Left ventricle myocardium inferior (tissue), 1 donor: ENCODE results near the gene SFN. TPM values are rescaled to one million over a fixed set of nuclear protein-coding genes. Genes with fewer than 3 reads are reported as not detected.
"Not testable (repeated sequence)": the region's sequence is repeated elsewhere in the genome, so short reads cannot be mapped to it uniquely, and the experiment has no call there.

Experiments
- DNase-seq: peaks from one replicate; pipeline ENCODE4 v3.0.0-alpha.2; 2020
- H3K27ac ChIP-seq: fragments of 200-600 bp; replicated peaks from 2 replicates; pipeline ENCODE4 v1.8.0; 2021
- H3K27me3 ChIP-seq: fragments of 200-600 bp; 2 replicates; pipeline ENCODE4 v1.8.0; 2021; ENCODE audit warnings: low read depth
- H3K36me3 ChIP-seq: fragments of 200-600 bp; 2 replicates; pipeline ENCODE4 v1.8.0; 2021
- H3K4me1 ChIP-seq: fragments of 200-600 bp; 2 replicates; pipeline ENCODE4 v1.8.0; 2021
- H3K4me3 ChIP-seq: fragments of 200-600 bp; 2 replicates; pipeline ENCODE4 v1.8.0; 2021; ENCODE audit warnings: mild to moderate bottlenecking, moderate library complexity
- H3K9me3 ChIP-seq: fragments of 200-600 bp; replicated peaks from 2 replicates; pipeline ENCODE4 v1.8.0; 2021
- CTCF ChIP-seq: fragments of 200-600 bp; IDR thresholded peaks from 2 replicates; pipeline ENCODE4 v1.8.0; 2021; ENCODE audit warnings: antibody characterized with exemption, mild to moderate bottlenecking, borderline replicate concordance
- intact Hi-C: fragments of 100-400 bp; cut with micrococcal nuclease; formaldehyde crosslinking; loops from one replicate; pipeline ENCODE4 v1.11.0; 2022
- total RNA-seq: library from RNA; stranded (reverse); fragmentation: NEBNext Ultra II Directional; extraction: Animal tissue kit (Norgen Biotek cat#: 25700); gene quantifications from one replicate; pipeline ENCODE4 v1.2.1, GENCODE V29; 2021
- donor health status: DM: no; HTN: yes; CAD: no; lungs with severe emphysema.

SFN gene
- total RNA-seq, 1 donor from 2014 or later = 0.16 TPM

- H3K9me3 ChIP-seq = no peaks in the 10 kb centered on the region
- no peak for DNase-seq
- intact Hi-C loops = no loop called here
- H3K4me1 ChIP-seq = peaks cover 46% of the 10 kb centered on the region
- no peak for TF ChIP-seq CTCF
- H3K27ac ChIP-seq = peak overlapping the region; percentile 86
- H3K27me3 ChIP-seq = no peaks in the 10 kb centered on the region
- peaks cover 29% of the 10 kb centered on the region for H3K36me3 ChIP-seq
- peak overlapping the region; percentile 88 for H3K4me3 ChIP-seq
Measured at GRCh38 chr1:26829184-26829911, 33.6 kb upstream of the SFN start.

DNA sequence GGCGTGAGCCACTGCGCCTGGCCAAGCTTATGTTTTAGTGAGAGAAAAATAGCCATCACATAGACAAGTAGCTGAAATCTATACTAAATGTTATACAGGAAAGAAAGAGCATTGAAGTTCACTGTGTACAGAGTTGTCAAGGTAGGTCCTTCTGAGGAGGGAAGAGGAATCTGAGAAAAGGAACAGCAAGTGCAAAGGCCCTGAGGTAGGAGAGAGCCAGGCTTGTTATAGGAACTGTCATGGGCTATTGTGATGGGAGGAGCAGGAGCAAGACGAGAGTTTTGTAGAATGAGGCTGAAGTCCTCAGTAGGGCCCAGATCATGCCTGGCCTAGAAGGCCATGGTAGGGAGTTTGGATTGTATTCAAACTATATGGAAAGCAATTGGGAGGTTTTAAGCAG lies 31.9 kb upstream of the SFN start:
- H3K4me1 ChIP-seq = peaks cover 41% of the 10 kb centered on the region
- no peak overlapping the region for H3K27ac ChIP-seq
- peaks cover 46% of the 10 kb centered on the region for H3K36me3 ChIP-seq

DNA sequence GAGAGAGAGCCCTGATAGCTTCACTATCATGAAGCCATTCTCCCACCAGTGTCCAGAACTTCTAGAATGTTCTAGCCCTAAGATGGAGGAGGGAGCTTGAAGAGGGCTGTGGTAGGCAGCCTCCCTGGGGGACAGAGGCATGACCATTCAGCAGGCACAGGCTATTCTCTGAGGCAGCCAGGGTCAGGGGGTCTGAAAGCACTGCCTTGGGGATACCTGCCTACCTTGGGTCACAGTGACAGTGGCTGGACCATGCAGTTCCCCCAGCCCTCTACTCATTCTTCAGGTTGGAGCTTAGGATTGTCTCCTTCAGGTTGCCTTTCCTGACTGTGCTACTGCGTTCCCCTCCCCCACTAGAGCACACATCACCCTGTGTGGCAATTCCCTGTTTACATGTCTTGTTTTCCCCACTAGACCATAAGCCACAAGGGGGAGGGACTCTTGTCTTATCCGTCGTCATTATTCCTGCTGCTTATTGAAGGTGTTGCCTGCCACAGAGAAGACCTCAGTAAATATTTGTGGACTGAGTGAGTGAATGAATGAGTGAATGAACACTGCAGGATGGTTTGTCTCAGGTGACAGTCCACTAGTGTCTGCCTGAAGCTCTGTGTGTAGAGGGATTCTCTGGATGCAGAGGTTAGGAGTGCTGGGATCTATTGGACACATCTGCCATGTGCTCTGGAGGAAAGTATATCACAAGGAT lies 31.3 kb upstream of the SFN start:
- Histone ChIP-seq H3K9me3 (no peaks in the 10 kb centered on the region), H3K27me3 (no peaks in the 10 kb centered on the region), H3K4me1 (peaks cover 38% of the 10 kb centered on the region), H3K4me3 (no peak overlapping the region), H3K27ac (no peak overlapping the region), H3K36me3 (peaks cover 50% of the 10 kb centered on the region)
- intact Hi-C loops = no loop called here
- TF ChIP-seq CTCF = no peak
- no peak for DNase-seq

More for the DNA sequence above, 31.9 kb upstream of the SFN start:
- no peak for DNase-seq
- Histone ChIP-seq H3K9me3 (no peaks in the 10 kb centered on the region), H3K4me3 (no peak overlapping the region), H3K27me3 (no peaks in the 10 kb centered on the region)
- intact Hi-C loops = no loop called here
- no peak for TF ChIP-seq CTCF

DNA sequence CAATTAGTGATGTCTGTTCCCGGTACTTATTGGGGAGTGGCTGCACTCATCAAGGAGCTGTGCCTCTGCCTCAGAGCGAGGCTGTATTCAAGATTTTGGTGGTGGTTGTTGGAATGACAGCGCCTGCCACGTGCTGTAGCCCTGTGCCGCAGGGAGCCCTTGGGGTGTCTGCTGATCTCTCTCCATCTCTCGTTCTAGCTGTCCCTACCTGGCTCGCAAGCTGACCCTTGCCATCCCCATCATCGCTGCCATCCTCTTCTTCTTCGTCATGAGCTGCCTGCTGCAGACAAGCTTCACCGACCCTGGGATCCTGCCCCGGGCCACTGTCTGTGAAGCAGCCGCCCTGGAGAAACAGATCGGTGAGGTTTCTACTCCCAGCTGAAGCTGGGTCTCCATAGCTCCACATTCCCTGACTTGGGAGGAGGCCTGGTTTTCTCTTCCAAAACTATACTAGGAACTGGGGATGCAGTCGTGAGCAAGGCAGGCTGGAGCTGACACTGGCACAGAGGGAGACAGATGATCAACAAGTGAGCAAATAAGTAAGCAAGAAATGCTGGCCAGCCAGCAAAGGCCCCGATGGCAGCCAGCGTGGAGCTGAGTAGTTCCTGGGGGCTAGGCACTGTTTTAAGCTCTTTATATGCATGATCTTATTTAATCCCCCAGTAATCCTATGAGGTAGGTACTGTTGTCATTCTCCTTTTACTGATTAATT lies 30.5 kb upstream of the SFN start:
- Histone ChIP-seq H3K9me3 (no peaks in the 10 kb centered on the region), H3K27me3 (no peaks in the 10 kb centered on the region), H3K36me3 (peaks cover 51% of the 10 kb centered on the region), H3K4me1 (peaks cover 32% of the 10 kb centered on the region), H3K4me3 (no peak overlapping the region), H3K27ac (no peak overlapping the region)
- intact Hi-C loops = no loop called here
- no peak for DNase-seq
- TF ChIP-seq CTCF = no peak

DNA sequence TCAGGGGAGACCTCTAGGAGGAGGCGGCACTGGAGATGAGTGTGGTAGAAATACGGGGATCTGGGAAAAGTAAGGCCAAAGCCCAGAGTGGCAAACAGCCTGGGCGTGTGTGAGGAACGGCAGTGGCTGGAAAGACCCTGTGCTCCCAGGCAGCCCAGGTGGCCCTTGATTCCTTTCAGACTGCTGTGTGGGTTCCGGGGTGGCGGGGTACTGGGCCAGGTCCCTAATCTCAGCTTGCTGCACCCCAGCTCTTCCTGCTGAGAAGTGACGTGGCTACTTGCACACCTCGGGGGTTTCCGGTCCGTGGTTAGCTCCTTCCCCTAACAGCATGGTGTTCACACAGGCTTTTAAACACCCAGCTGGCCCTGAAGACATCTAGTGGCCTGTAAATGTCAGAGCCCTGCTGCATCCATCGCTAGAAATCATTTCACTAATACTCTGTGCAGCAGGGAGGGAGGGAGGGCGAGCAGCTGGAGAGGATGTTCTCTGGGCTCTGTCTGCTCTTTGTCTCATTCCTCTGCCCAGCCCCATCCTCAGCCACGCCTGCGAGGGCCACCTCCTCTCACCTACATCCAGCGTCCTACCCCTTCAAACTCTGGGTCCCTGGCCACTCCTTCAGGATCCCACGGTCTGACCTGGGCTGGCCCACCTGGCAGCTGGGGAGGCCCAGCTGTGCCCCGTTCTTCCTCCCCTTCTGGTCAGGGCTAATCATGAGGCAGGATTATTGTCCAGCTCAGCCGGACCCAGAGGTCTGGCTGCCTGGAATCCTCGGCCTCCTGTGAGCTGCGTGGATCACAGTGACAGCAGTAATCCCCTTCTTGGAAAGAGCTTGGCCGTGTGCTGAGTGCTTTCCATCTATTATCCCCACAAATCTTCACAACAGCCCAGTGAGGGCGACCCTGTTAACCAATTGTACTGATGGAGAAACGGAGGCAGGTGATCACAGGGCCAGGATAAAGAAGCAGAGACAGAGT lies 29.2 kb upstream of the SFN start:
- H3K4me1 ChIP-seq = peaks cover 22% of the 10 kb centered on the region
- peaks cover 64% of the 10 kb centered on the region for H3K36me3 ChIP-seq
- no peaks in the 10 kb centered on the region for H3K9me3 ChIP-seq
- peak; percentile 30 for DNase-seq
- H3K27ac ChIP-seq = no peak overlapping the region
- no peak overlapping the region for H3K4me3 ChIP-seq
- no peak for TF ChIP-seq CTCF
- intact Hi-C loops = no loop called here
- H3K27me3 ChIP-seq = no peaks in the 10 kb centered on the region

DNA sequence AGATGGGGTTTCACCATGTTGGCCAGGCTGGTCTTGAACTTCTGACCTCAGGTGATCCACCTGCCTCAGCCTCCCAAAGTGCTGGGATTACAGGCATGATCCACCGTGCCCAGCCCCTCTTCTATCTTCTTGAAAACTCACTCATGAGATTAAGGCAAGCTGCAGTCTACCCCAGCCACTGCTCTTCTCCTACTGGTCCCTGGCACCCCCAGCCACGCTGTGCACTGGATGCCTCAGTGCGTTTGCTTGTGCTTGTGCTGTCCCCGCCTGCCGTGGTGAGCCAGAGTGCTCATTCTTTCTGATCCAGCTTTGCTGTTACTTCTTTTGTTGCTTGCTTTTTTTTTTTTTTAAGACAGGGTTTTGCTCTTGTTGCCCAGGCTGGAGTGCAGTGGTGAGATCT lies 25.3 kb upstream of the SFN start:
- H3K36me3 ChIP-seq = peaks cover 91% of the 10 kb centered on the region
- H3K4me3 ChIP-seq, DNase-seq, H3K9me3 ChIP-seq, H3K4me1 ChIP-seq, intact Hi-C loops, H3K27me3 ChIP-seq, H3K27ac ChIP-seq: not testable (repeated sequence)
